GM10847 (cell line): ENCODE data around the gene ENO3.

Source experiments
- POLR2A ChIP-seq: IDR thresholded peaks from 2 replicates; pipeline ENCODE4 v1.6.1; 2011; ENCODE audit not compliant: insufficient read length; ENCODE audit errors: extremely low read depth

The ENO3 gene

DNA sequence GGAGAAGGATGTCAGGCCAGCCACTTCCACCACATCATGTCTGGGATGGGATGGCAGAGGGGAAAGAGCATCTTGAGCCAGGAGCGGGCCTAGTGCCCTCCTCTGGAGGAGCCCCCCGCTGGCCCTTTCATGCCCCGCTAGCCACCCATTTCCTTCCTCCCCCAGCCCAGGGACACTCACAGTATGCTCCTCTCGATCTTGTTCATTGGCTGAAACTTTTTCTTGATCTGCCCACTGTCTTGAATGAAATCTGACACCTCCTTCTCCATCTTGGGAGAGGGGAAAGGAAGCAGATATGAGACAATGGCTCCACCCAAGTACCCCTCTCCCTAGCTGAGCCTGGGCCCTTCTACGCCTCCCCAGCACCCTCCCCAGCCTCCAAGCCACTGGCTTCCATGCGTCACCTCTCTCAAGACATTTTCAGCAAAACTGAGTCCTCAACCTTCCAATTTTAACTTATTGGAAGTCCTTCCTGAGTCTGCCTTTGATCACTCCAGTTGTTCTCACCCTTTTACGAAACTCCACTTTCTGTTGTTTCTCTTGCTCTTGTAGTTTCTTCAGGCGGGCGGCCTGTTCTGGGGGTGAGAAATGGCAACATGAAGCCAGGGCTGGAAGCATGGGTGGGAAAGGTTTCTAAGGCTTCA lies 9.5 kb downstream of the ENO3 start:
- TF ChIP-seq POLR2A, result no peak

DNA sequence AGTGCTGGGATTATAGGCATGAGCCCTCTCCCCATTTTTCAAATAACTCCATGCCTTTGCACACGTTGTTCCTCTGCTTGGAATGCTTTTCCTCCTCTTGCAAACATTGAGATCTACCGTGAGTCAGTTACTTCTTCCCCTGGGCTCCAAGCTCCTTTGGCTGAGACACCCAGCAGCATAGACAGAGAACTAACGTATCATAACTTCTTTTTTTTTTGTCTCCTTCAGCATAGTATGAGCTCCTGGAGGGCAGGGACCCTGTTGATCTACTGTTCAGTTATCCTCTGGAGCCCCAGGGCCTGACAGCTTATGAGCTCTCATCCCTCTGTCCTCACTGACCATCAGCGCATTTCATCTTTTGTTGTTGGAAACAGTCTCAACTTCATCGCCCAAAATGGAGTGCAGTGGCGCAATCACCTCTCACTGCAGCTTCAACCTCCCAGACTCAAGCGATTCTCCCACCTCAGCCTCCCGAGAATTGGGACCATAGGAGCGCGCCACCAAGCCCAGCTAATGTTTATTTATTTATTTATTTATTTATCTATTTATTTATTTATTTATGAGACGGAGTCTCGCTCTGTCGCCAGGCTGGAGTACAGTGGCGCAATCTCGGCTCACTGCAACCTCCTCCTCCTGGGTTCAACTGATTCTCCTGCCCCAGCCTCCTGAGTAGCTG lies 14.5 kb downstream of the ENO3 start:
- TF ChIP-seq POLR2A, result no peak

DNA sequence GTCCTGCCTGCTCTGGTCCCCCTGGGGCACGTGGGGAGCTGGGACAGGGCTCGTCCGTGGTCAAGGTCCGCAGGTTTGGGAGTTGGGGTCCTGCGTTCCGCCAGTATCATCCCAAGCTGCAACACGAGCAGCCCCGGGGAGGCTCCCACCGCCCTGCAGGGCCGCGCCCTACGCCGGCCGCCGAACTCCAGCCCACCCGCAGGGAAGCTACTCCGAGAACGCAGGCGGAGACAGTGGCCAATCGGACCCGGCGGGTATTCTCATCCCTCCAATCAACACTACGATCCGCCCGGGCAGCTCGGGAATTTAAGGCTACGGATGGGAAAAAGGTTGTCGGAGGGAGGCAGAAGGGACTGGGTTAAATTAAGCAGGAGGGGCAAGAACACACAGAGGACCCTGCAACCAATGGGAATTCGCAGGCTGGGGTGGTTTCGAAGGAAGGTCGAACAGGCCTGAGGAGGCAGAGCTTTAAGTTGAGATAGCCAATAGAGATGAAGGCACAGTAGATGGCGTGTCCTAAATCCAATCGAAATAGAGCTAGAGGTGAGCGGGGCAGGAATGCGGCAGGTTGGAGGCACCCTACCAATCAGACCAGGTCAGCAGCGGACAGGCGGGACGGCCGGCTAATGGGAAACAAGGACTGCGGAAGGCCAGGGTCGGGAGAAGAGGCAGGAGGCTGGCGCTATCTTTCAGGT lies 16.1 kb downstream of the ENO3 start:
- no peak for TF ChIP-seq POLR2A

DNA sequence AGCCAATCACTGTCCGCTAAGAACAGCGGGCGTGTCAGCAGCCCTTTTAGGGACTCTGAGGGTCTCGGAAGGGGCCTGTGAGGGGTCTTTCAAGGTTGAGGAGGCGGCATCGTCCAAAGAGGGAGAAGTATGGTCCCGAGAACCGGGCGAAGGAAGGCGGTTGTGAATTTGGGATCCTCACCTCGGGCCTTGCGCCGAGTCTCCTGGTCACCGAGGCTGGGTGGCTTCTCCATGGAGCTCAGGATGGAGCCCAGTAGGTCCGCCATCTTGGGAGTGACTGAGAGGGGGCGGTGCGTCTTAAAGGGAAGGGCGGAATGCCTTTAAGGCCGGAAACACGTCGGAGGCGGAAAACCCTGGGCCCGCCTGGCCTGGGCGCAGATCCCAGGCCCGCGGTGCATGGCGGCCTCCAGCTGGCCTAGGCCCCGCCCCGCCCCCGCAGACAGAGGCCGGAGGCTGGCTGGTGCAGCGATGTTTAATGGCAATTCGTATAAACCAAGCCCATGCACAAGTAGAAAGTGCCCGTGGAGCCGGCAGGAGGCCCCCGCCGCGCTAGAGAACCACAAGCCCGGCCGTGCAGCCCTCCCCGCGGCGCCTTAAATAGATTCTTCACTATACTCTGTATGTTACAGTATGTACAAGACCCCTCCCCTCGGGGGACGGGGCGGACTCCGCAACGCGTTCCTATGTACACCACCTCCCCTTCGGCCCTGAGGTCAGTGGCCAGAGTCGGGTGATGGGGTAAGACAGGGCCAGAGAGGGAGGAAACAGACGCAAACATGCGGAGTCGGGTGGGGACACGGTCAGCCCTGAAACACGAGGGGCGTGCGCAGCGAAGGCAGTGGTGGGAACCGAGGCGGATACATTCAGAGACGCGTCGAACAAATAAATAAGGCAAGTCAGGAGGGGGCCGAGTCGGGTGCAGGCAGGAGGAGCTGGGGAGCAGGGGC lies 16.9 kb downstream of the ENO3 start, which contains the start of gene SPAG7:
Gene SPAG7, minus strand, starts transcription at position 279 of the 947 bp plus-strand sequence. Its CDS starts 13 bp downstream, at position 266.
- TF ChIP-seq POLR2A, result peak; percentile 66

- TF ChIP-seq POLR2A, result no peak
Measured at GRCh38 chr17:4968486-4969046, 17.6 kb downstream of the ENO3 start.

DNA sequence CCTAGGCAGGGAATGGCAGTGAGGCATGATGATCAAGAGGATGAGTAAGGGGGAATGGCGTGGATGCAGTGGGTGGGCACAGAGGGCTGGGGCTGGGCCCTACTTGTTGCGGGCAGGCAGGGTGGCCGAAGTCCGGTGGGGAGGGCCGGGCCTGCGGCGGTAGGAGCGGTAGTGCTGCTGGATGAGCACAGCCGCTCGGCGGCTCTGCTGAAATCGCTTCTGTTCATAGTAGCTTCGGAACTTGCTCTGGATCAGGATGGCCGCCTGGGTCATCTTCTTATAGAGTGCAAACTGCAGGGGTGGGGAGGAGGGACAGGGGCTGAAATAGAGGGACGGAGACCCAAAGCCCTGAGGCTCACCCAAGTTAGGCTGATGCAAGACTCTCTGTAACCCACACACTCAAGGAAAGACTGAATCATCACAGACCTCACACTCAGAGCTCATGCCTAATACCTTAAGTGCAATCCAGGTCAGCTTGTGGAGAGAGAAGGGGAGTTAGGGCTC lies 18.2 kb downstream of the ENO3 start:
- TF ChIP-seq POLR2A, result no peak

GRCh38 chr17:4969551-4970173 lies 18.7 kb downstream of the ENO3 start:
- TF ChIP-seq POLR2A, result no peak

- no peak for TF ChIP-seq POLR2A
Measured at GRCh38 chr17:4970273-4970672, 19.4 kb downstream of the ENO3 start.

DNA sequence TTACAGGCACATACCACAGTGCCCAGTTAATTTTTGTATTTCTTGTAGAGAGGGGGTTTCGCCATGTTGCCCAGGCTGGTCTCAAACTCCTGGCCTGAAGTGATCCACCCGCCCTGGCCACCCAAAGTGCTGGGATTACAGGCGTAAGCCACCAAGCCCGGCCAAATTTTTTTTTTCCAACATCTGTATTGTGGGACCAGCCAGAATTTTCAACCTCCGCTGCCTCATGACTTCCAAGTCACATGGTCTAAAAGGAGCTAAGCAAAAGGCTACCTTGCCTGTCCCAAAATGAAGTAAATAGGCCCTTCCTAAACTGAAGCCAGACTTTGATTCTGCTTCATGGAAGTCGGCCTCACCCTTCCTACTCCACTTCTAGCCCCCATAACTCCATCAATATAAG lies 20.9 kb downstream of the ENO3 start:
- no peak for TF ChIP-seq POLR2A

DNA sequence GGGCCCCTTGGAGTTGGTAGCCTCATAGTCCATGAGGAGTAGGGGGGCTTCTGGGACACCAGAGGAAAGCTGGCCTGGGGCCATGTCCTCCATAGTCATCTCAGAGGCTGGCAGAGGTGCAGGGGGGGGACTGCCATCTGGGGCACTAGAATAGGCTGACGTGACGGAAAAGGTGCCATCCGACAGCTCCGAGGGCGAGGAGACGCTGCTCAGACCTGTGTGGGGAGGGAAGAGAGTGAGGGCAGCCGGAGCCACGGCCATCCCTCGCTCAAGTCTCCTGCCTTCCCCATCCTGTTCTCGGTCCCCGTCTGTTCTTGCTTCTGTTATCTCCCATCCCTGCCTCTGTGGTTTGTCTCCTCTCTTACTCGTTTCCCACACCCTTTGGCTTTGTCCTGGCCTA lies 21.4 kb downstream of the ENO3 start:
- TF ChIP-seq POLR2A, result no peak

GRCh38 chr17:4972752-4973151 lies 21.8 kb downstream of the ENO3 start:
- TF ChIP-seq POLR2A, result no peak

GRCh38 chr17:4973256-4974114 lies 22.6 kb downstream of the ENO3 start:
- TF ChIP-seq POLR2A, result no peak

DNA sequence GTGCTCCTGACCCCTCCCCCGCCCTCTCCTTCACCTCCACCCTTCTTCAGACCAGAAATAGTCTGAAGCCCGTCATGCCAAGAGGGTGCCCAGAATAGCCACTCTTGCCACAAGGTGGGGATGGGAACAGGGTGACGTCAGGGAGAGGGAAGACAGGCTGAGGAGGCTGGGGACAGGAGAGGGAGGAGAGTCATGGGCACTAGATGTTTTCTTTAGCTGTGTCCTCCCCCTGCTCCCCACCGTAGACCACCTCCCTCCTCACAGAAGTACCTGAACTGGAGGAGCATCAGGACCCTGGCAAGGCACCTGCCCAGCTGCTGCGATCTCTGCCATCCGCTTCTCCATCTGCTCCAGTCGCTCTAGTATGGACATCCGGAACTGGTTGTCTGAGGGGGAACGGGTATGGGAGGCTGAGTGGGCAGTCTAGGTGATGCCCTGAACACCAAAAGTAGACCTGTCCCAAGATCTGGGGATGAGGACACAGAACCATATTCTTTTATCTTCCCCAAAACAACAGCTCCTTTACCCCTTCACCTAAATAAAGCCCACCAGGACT lies 23.3 kb downstream of the ENO3 start:
- TF ChIP-seq POLR2A, result no peak
